RPMI8226 (cell line): ENCODE results near the gene SGCD.
"Not testable (repeated sequence)": the region's sequence is repeated elsewhere in the genome, so short reads cannot be mapped to it uniquely, and the experiment has no call there.

ENCODE experiments used
- DNase-seq: peaks from one replicate; pipeline ENCODE4 v3.0.0-alpha.2; 2015

SGCD gene

DNA sequence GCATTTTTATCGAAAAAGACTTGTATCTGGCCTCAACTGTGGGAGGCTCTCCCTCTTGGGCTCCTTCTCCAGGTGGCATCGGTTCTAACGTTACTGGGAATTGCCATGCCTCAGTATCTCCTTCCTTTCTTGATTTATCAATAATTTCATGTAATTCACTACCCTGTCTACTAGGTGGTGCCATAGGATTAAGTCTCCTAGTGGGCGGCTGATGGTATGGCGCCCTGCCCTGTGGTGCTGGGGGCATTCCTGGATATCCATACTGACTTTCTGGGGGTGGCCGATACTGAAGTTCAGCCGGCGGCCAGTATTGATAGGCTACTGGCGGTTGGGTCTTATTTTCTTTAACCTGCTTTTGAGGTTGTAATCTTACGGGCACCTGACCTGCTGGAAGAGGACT, 337.9 kb downstream of the SGCD start:
- not testable (repeated sequence) for DNase-seq

DNA sequence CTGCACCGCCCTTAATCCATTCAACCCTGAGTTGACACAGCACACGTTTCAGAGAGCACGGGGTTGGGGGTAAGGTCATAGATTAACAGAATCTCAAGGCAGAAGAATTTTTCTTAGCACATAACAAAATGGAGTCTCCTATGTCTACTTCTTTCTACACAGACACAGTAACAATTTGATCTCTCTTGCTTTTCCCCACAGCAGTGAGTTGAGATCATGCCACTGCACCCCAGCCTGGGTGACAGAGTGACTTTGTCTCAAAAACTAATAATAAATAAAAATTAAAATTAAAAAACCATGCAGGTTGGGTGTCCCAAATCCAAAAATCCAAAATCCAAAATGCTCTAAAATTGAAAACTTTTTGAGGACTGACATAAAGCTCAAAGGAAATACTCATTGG, 339.7 kb downstream of the SGCD start:
- not testable (repeated sequence) for DNase-seq

DNA sequence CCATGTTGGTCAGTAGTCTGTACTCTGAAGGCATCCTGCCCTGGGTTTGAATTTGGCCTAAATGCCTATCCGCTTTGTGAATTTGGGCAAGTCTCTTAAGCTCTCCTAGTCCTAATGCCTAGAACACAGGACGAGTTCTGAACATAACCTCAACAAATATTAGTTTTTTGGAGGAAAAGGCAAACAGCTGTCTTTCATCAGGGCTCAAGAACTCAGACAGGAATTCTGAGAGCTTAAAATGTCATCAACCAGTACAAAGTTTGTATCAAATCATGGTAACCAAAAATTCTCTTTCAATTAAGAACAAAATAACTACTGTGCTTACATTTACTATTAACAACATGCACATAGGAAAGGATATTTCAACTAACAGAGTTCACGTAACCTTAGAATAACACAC, 340.7 kb downstream of the SGCD start:
- DNase-seq, result no peak

DNA sequence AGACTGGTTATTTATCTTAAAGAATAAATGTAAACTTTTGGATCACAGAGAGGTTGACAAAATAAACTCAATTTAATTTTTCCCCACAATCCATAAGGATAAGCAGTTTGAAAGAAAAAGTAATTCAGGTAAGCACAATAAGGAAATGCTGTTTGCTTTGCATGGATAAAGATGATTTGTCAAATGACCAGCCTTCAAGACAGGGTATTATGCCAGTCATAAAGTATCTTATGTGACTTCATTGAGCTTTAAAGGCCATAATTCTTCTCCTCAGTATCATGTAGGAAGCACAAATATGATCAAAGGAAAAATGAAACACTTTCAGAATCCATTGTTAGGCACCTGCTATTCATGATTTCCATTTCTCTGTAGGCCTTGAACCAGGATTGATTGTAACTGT, 342.5 kb downstream of the SGCD start:
- no peak for DNase-seq

DNA sequence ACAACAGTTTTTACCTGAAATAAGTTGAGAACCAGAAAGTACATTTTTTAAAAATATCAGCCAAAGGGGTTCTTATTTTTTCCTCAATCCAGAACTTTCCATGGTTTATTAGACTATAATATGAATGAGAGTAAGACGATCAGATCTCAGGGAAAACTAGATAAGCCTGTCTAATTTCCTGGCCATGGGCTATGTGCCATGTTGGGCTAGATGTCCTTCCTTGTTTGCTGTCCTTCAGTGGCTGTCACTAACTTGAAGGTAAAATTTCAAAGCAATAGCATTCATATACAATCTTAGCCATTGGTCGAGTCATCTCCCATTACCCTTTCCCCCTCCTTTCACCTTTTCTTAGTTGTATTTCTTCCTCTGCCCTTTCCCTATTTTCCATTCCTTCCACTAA, 343.7 kb downstream of the SGCD start:
- DNase-seq, result no peak

DNA sequence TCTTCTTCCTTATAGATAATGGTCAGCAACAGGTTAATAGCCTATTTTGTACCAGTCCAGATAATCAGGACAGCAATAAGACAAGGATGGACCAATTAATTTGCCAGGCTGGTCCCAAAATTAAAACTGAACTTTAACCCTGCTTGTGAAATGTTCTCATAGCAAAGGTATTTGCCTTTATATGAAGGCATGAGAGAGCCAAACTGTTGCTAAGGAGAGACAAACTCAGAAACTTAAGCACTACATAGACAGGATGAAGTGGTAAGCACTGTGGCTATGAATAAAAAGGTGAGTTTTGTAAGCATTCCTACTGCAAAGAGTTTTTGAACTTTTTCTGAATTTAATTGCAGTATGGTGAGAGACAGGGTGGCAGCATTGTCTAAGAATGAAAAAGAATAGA, 348.4 kb downstream of the SGCD start:
- no peak for DNase-seq

DNA sequence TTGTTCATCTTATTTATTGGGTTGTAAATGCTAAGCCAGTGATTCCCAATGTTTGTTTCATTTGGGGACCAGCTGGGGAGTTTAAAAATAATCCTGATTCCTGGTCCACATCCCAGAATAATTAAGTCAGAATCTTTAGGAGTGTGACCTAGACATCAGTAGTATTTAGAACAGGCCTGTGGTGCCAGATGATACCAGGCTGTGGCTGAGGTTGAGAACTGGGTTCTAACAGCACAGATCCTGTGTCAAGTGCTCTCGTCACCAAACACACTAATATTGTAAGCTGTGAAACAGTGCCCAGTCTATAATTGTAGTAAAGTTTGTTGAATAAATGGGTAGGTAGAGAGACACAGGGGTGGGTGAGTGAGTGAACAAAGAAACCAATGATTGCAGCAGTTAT, 351.0 kb downstream of the SGCD start:
- no peak for DNase-seq

DNA sequence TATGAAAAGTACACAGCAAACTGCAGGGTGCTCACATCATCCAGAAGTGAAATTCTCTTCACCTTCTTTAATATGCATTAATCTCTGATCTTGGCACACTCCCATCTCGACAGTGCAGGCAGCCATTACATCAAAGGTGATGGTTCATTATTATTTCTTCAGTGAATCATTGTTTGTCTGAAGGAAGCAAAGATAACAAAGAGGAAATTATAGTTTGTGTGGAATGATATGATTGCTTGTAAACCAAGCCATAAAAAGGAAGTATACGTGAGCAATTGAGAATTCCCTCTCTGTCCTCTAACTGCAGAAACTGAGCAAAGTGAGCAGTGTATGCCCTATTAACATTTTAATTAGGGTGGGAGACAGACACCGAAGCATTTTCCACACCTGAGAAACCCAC, 351.5 kb downstream of the SGCD start:
- no peak for DNase-seq

DNA sequence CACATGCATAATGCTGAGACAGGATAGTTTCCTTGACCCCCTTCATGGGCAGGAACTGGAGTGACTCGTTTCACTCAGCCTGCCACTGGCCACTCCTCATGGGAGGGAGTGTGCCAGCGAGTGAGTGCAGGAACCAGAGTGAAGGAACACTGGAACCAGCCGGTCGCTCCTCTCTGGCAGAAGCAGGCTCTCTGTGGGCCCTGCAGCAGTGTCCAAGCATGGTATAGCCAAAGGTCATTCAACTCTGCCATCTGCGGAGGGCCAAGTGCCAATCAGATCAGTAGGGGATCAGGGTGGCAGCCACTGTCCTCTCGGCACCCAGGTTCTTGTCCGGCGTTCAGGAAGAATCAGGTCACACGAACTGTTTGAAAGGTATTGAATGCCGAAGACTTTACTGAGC, 353.9 kb downstream of the SGCD start:
- DNase-seq, result no peak

DNA sequence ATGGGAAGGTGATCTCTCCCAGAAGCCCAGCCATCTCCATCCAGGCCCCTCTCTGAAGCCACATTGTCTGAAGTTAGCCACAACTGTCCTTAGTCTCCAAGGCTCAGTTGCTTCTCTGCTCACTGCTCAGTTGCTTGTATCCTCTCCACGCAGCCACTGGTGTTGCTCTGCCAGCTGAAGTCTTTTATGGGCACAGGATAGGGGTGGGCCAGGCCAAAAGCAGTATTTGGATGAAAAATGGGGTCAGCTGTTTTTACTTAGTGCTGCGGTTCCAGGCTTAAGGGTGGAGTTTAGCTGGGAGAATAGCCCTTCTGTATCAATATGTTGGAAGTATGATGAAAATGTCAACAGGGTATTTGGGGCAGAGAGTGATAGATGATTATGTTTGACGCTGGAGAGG, 354.3 kb downstream of the SGCD start:
- DNase-seq, result no peak

DNA sequence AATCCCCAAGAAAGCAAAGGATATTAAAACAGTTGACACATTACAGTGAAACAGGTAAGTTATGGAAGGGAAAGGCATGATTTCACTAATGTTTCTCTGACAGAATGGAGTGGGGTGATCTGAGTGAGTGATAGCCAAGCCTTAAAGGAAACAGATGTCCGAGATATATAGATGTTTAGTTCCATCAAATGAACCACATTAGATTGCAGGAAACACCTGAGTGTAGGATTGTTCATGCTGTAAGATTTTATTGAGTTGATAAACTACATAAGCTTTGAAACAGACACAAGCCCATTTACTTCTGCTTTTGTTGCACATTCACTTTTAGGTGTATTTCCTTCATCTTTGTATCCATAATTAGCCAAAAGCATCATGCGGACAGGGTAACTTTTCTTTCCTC, 356.0 kb downstream of the SGCD start:
- DNase-seq, result no peak

DNA sequence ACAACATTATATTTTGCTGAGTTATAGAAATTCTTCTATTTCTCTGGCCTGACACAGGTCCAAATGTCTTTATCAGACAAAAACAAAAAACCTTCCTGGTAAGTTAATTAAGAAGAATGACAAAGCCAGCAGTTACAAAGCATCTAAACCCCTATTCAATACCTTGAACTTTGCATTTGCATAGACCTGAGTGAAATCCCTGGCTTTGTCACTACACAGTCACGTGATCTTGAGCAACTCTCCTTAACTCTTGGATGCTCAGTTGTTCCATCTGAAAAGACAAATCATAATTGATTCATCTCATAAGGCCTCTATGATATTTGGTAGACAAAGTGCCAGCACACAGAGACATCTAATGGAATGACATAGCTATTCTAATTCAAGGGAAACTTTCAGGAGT, 356.5 kb downstream of the SGCD start:
- DNase-seq, result no peak

DNA sequence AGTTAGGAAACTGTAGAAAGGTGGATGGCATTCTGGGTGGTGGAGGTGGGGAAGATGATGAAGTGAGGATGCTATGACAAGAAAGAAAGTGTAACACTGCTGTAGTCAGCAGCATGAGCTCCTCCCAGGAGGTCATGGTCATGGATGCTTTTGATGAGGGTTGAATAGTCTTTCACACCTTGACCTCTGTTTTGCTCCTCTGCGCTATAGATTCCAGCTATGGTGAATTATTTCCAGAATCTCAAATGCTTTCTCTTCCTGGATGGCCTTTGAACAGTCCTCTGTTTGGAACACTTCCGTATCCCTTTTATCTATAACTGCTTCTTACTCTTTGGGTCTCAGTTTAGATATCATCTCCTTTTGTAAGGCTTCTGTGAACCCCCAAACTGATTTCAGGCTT, 357.3 kb downstream of the SGCD start:
- DNase-seq, result no peak

DNA sequence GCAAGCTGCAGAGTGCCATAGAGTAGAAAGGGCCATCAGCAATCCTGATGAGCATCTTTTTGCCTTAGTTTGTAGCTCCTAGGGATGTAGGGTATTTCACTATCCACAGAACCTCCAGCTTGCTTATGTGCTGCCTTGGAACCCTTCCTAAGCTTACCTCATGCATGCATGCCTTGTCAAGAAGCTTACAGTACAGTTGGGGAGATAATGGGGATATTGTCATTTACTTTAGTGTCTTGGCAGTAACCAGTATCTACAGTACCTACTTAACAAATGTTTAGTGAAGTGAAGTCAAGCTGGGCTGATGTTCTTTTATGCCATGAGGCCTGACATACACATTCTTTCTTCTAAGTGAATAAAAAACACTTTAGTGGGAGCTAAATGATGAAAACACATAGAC, 358.5 kb downstream of the SGCD start:
- no peak for DNase-seq

DNA sequence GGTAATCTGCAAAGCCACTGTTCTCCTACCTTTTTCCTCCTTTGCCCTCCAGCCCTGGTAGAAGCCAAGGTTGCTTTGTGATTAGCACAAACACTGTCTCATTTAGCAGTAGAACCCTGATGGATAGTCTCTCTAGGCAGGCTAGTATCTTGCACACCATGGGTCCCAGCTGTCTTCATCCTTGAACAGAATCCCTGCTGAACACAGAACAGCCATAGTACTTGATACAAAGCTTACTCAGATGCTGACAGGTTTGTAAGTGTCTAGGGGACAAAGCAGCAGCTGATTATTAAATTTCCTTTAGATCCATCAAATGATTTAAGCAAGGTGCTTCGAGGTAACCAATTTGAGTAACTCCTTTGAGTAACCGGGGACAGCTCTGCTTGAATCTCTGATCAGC, 359.4 kb downstream of the SGCD start:
- DNase-seq, result no peak

DNA sequence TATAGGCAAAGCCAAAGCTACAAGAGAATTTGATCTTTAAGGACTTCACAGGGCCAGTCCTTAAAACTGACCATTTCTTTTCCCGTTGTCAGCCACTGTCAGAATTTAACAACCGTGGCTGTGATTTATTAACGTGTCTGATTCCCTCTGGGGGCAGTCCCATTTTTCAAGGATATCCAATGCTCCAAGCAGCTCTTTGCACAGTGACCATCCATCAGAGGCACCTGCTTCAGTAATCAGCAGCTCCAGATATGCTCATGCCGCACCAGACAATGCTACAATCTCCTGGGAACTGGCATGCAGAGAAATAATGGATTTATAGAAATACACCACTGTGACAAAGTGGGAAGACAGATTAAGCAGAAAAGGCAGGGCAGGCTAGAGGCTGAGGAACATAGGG, 359.8 kb downstream of the SGCD start:
- no peak for DNase-seq

DNA sequence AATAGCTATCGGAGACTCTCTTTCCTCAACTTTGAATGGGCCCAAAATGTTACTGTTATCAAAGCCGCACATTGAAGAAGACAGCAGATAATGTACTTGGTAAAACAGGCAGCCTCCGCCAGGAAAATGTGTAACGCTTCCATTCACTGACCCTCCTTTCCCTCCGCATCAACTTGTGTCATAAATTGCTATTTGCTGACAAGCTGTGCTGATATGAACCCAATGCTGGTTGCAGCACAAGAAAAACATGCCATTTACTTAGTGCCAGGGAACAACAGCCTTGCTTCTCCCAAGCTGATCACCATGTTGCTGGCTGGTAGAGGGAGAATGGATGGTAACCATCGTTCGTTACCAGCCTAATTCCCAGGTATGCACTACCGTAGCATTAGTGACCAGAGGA, 360.6 kb downstream of the SGCD start:
- no peak for DNase-seq

DNA sequence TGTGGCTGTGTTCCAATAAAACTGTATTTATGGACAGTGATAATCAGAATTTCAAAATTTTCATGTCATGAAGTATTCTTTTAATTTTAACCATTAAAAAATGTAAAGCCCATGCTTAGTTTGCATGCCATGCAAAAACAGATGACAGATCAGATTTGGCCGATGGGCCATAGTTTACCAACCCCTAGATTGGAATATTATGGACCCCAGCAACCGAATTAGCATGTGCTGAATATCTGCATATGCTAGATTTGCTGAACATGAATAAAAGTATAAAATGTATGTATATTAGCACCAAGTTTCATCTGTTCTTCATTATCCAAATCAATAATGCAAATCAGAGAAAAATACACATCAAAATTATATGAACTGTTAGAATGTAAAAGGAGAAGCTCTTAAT, 364.6 kb downstream of the SGCD start:
- DNase-seq, result no peak

DNA sequence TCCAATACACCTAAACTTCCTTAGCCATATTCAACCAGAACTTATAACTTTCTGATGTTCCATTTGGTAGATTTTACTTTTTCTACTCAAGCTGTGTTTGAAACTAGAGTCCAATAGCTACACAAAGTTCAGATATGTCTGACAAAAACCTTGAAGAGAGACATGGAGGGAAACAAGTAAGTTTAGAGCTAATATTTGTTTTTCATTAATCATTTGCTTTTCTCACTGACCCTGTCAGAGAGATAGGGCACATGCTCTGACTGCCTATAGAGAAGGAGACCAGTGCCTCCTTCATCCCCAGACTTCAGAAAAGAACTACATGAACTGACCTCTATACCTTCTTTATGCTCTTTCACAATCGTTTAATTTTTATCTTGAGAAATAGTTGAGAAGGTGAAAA, 366.1 kb downstream of the SGCD start:
- no peak for DNase-seq

DNA sequence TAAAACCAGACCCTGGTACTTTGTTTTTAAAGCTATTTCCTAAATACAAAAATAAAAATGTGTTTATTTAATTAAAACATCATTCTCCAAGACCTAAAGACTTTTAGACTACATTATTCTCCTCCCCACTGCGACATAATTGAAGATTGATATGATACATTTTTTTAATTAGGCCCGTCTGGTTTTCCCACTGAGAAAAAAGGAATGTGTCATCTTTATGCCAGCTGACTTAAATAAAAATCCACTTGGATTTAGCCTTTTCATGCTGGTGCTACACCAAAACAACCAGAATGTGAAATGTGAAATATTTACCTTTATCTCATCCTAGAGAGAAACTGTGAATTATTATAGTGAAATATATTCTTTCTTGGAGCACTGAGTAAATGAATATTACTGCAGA, 367.6 kb downstream of the SGCD start:
- no peak for DNase-seq

DNA sequence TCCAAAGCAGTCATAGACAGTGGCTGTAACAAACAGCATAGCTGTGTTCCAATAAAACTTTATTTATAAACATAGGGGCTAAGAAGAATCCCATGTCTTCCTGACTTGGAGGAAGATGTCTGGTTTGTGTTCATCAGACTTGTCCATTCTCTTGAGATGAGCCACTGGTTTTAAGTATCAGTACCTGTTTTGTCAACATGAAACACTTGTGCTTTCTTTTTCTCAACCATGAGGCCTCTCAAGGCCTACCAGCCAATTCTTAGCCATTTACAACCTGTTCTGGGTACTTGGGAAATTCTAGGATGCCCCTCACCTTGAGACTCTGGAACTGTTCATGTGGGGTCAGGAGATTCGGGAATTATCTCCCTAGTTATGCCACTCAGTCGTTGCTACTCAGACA, 368.8 kb downstream of the SGCD start:
- no peak for DNase-seq

DNA sequence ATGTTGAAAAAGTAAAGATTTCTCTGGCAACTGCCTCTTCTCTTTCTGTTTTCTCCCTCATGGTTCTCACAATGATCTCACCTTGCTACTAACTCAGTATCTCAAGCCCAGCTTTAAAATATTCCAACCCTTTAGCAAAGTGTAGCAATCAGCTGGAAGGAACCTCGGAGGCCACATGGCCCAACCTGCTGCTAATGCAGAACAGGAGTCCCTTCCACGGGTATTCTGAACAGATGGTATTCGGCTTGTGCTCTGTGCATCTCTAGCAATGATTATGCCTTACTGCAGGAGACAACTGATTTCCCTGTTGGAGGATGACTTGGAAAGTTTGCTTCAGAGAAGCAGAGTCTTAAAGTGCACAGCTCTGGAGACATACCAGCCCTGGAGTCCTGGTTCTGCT, 371.4 kb downstream of the SGCD start:
- no peak for DNase-seq

DNA sequence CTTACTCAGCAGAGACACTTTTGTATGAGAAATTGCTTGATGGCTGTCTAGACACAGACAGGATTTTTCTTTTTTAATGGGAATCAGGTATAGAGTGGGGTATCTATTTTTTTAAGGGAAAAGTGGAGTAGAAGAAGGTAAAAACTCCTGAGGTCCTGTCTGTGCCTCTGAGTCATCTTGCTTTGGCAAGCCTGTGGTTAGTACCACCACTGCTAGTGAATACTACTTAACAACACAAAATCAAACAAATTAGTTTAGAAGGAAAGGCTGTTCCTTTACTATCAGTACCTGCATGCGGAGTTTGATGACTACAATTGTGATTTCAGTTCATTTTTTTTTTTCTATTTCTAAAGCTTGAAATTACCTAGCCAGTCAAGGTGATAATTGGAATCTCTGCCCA, 372.2 kb downstream of the SGCD start:
- DNase-seq, result no peak

DNA sequence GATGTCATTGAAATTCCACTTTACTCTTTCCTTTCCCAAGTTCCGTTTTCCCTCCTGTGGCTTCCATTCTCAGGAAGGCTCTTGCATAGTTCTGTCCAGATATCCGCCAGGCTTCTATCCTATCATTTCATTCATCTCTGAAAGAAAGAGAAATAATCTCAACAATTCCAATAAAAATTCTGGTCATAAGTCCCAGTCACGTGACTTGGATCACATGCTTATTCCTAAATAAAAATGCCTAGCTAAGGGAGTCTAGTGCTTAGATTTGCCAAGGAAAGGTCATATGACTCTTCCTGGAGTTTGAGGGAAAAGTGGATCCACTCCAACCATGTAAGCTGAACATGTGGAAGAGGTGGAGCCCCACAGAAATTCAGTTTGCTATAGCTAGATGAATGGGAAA, 377.2 kb downstream of the SGCD start:
- DNase-seq, result no peak

DNA sequence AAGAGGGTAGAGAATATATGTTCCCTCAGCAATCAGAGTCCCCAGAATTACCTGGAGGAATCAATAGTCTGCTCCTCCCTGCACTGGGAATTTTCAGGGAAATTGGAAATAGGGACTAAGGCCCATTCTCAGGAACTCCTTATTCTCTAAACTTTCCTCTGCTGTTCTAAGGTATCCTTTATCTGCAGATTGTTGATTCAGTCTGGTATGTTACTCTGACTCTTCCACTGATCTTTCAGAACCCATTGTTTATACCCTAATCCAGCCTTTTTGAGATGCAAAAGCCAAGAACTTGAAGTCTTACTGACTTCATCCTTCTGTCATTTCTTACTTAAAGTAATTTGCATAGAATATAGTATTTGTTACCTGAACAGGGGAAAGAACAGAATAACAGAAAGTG, 379.7 kb downstream of the SGCD start:
- no peak for DNase-seq

DNA sequence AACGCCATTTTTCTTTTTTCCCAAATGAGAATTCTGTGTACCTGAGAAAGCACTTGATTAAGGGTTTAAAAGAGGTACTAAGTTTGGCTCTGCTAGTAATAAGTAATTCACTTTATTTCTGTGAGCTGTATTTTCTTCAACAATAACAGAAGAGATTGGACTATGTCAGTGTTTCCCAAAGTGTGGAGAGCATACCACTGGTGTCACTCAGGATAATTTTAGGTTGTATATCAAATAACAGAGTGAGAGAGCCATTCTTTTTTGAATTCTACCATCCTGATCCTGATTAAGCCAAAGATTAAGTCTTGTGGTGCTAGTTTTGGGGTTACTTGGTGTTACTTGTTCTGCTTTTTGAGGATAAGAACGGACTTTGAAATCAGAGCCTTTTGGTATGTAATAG, 380.8 kb downstream of the SGCD start:
- DNase-seq, result no peak

DNA sequence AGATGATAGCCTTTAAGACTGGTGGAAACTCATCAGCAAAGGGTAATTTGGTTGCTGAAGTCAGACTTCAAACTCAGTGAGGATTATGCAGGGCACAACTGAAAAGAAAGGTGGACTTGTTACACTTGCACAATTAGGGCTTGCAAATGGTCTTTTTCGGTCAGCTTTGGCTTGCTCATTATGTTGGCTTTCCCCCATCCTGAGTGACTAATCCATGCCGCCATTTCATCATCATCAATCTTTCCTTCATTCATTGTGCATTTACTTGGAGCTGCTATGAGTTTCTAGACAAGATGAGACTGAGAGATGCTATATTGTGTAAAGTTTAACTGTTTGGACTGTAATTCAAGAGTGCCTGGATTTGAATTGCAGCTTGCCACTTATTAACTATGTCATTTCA, 388.3 kb downstream of the SGCD start:
- no peak for DNase-seq
